OCI-LY7 (cell line): ENCODE measurements around the gene STX8.
A peak's percentile ranks its signal among the peaks of the same experiment; 100 is the strongest.

Experiments
- CTCF ChIP-seq: fragments of 200-600 bp; sonication (generic); conservative IDR thresholded peaks from 2 replicates; pipeline ENCODE4 v1.5.1; 2014; ENCODE audit warnings: mild to moderate bottlenecking, antibody characterized with exemption, low read length, moderate library complexity, mixed read lengths
- EZH2phosphoT487 ChIP-seq: fragments of 200-600 bp; sonication (generic); IDR thresholded peaks from 2 replicates; pipeline ENCODE4 v1.6.1; 2018; ENCODE audit warnings: low read depth, borderline replicate concordance, mild to moderate bottlenecking, mixed run types, antibody characterized with exemption, low read length, moderate library complexity, mixed read lengths

GRCh38 chr17:9529033-9529700 is 46.5 kb downstream of the STX8 start:
- TF ChIP-seq CTCF: peak; percentile 57
- TF ChIP-seq EZH2phosphoT487: no peak
